Heart right ventricle (tissue), 16 donors: ENCODE measurements around the gene MMD. TPM values are rescaled to one million over a fixed set of nuclear protein-coding genes. Genes with fewer than 3 reads are reported as not detected.
"Not testable (repeated sequence)": the region's sequence is repeated elsewhere in the genome, so short reads cannot be mapped to it uniquely, and the experiment has no call there.

ENCODE experiments used
- ATAC-seq, 8 donors: fragments of 200-7000 bp; cut with Tn5 transposase; one replicate each; pipeline ENCODE4 v1.9.1; 2020; ENCODE audit warnings: mild to moderate bottlenecking in 8 of 8, moderate library complexity in 8 of 8, moderate number of reproducible peaks in 1 of 8
- DNase-seq, 2 donors: peaks; one replicate each; pipeline ENCODE4 v3.0.0-alpha.2; 2020
- H3K27ac ChIP-seq, 10 donors: fragments of 200-600 bp; sonication (generic) in 2 of 10; one replicate each; pipeline versions ENCODE4 v1.5.0 to v1.8.0; 2020 to 2022; ENCODE audit warnings: mild to moderate bottlenecking in 3 of 10
- H3K27me3 ChIP-seq, 7 donors: fragments of 200-600 bp; one replicate each; pipeline ENCODE4 v1.8.0; 2021 to 2022; ENCODE audit warnings: mild to moderate bottlenecking in 2 of 7
- H3K36me3 ChIP-seq, 9 donors: fragments of 200-600 bp; sonication (generic) in 1 of 9; one replicate each; pipeline versions ENCODE4 v1.5.0 to v1.8.0; 2020 to 2022; ENCODE audit warnings: mild to moderate bottlenecking in 2 of 9
- H3K4me1 ChIP-seq, 9 donors: fragments of 200-600 bp; sonication (generic) in 1 of 9; one replicate each; pipeline versions ENCODE4 v1.5.0 to v1.8.0; 2020 to 2022; ENCODE audit warnings: mild to moderate bottlenecking in 4 of 9
- H3K4me3 ChIP-seq, 10 donors: fragments of 200-600 bp; sonication (generic) in 2 of 10; one replicate each; pipeline versions ENCODE4 v1.5.0 to v1.8.0; 2020 to 2022; ENCODE audit warnings: mild to moderate bottlenecking in 7 of 10, moderate library complexity in 2 of 10
- H3K9me3 ChIP-seq, 11 donors: fragments of 200-600 bp in 10 of 11; sonication (generic) in 2 of 11; one replicate each; pipeline versions ENCODE4 v1.5.0 to v1.8.0; 2013 to 2022; ENCODE audit warnings: mild to moderate bottlenecking in 2 of 11, control low read depth in 1 of 11, moderate library complexity in 1 of 11
- WGBS, 2 donors: extraction: QIAGEN DNeasy Blood & Tissue Kit; methylation state at CpG; one replicate each; pipeline ENCODE4 v1.1.7; 2013; ENCODE audit warnings: inconsistent platforms in 1 of 2; 5-methylcytosine and 5-hydroxymethylcytosine counted together
- intact Hi-C, 10 donors: fragments of 100-400 bp; cut with DNase I; formaldehyde crosslinking; loops; one replicate each; pipeline versions ENCODE4 v1.11.1 to v1.14.2; 2022
- polyA plus RNA-seq, 2 donors: library from polyadenylated mRNA; stranded (reverse); fragments of 200-250 nt; gene quantifications; one replicate each; pipeline ENCODE4 v1.2.3, GENCODE V29; 2013
- total RNA-seq, 10 donors: library from RNA; stranded (reverse); fragmentation: NEBNext Ultra II Directional in 3 of 10; extraction: Animal tissue kit (Norgen Biotek cat#: 25700) in 3 of 10; gene quantifications; one replicate each; pipeline versions ENCODE4 v1.2.1 to v1.2.4, GENCODE V29; 2021 to 2023
- TF ChIP-seq, protein P1 (sequence below), 9 donors: fragments of 200-600 bp; sonication (generic) in 2 of 9; IDR thresholded peaks; one replicate each; pipeline versions ENCODE4 v1.5.0 to v1.8.0; 2021 to 2022; ENCODE audit warnings: antibody characterized with exemption in 9 of 9, mild to moderate bottlenecking in 5 of 9, moderate library complexity in 1 of 9
- donor health status: Arrhythmogenic right ventricular cardiomyopathy.
- donor health status: ischemic (EF 13 %, LVEDD 7.1; RV severe dilation, severe dysfunction).
- donor health status: healthy with polysubstance abuse.
- donor health status: DM: no; HTN: yes; CAD: no.
- donor health status: DM: no; HTN: no; CAD: no.
- donor health status: ischemic (EF 25% LVEDD 6.9; RV normal size, moderate dysfunction).
- donor health status: ischemic (EF 25% LVEDD 5.7; RV mildly dilated, moderate dysfunction).
- donor health status: healthy.
- donor health status: DM: yes; HTN: yes; CAD: no.
- donor health status: Ischemic cardiomyopathy.
- donor health status: ischemic (EF 35%, LVEDD 5.7; RV mildly dilated, moderate dysfunction).
- donor health status: nonischemic (EF 11% LVEDD 7.7; RV severe dilation, severe dysfunction).
- donor health status: DM: yes; HTN: yes; CAD: no.
- donor health status: PGD.
- donor health status: ischemic (EF 29% LVEDD 5.4; RV normal size, mild dysfunction).
- donor health status: nonischemic (EF 23%, LVEDD 6.1; RV moderate dilation, normal function).

MMD gene
- total and polyA plus RNA-seq, 12 donors = 6.4 to 20.8 (median 10.4) TPM

DNA sequence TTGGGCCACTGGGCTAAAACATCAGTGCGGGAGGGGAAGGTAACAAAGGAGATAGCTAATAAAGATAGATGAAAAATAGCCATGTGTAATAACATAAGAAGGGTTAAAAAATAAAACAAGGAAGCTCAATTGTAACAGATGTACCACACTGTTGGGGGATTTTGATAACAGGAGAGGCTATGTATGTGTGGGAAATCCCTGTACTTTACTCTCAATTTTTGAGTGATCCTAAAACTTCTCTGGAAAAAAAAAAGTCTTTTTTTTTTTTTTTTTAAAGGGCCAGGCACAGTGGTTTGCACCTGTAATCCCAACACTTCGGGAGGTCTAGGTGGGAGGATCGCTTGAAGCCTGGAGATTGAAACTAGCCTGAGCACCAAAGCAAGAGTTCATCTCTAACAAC is 1.9 kb upstream of the MMD start:
- H3K4me3 ChIP-seq = no peak overlapping the region
- H3K27ac ChIP-seq = no peak overlapping the region
- peaks cover 0 to 24% (median 0%) of the 10 kb centered on the region in 7 donors for H3K27me3 ChIP-seq
- intact Hi-C loops = loop anchor here in 3 of 10 donors (5.0 to 10.0 kb wide), 3 partner anchors 89 to 331 kb away; partner anchors contain the start of genes PCTP (in 1 of the 3) and SMIM36 (in 1 of the 3)
- no peaks in the 10 kb centered on the region for H3K9me3 ChIP-seq
- no peak for ATAC-seq
- H3K4me1 ChIP-seq = peaks cover 4 to 29% (median 16%) of the 10 kb centered on the region in 9 donors
- no peak for DNase-seq
- WGBS, 2 donors = 71 to 72% methylated on average over 3 of the region's 3 CpGs
- H3K36me3 ChIP-seq = no peaks in the 10 kb centered on the region
- TF ChIP-seq, protein P1, sequence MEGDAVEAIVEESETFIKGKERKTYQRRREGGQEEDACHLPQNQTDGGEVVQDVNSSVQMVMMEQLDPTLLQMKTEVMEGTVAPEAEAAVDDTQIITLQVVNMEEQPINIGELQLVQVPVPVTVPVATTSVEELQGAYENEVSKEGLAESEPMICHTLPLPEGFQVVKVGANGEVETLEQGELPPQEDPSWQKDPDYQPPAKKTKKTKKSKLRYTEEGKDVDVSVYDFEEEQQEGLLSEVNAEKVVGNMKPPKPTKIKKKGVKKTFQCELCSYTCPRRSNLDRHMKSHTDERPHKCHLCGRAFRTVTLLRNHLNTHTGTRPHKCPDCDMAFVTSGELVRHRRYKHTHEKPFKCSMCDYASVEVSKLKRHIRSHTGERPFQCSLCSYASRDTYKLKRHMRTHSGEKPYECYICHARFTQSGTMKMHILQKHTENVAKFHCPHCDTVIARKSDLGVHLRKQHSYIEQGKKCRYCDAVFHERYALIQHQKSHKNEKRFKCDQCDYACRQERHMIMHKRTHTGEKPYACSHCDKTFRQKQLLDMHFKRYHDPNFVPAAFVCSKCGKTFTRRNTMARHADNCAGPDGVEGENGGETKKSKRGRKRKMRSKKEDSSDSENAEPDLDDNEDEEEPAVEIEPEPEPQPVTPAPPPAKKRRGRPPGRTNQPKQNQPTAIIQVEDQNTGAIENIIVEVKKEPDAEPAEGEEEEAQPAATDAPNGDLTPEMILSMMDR (IDR thresholded peaks at IDR 0.05) = no peak

DNA sequence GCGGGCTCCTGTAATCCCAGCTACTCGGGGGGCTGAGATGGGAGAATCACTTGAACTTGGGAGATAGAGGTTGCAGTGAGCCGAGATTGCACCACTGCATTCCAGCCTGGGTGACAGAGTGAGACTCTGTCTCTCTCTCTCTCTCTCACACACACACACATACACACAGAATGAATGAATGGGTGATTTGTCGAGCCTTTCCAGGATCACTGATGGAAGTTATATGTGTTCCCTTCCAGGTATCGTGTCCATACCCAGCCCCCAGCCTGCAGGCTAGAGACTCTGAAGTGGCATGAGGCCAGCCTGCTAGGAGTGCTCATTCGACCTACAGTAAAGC is 1.2 kb upstream of the MMD start:
- intact Hi-C loops = loop anchor here in 3 of 10 donors (5.0 to 10.0 kb wide), 3 partner anchors 90 to 332 kb away; partner anchors contain the start of genes PCTP (in 1 of the 3) and SMIM36 (in 1 of the 3)
- Histone ChIP-seq H3K27ac (peak overlapping the region in 1 of 10 donors; percentile 7), H3K27me3 (peaks cover 0 to 24% (median 0%) of the 10 kb centered on the region in 7 donors), H3K4me1 (peaks cover 4 to 30% (median 16%) of the 10 kb centered on the region in 9 donors), H3K4me3 (peak overlapping the region in 1 of 10 donors; percentile 14)
- WGBS, 2 donors = 56 to 63% methylated on average over 6 of the region's 6 CpGs
- DNase-seq, ATAC-seq, H3K36me3 ChIP-seq, H3K9me3 ChIP-seq: not testable (repeated sequence)

DNA sequence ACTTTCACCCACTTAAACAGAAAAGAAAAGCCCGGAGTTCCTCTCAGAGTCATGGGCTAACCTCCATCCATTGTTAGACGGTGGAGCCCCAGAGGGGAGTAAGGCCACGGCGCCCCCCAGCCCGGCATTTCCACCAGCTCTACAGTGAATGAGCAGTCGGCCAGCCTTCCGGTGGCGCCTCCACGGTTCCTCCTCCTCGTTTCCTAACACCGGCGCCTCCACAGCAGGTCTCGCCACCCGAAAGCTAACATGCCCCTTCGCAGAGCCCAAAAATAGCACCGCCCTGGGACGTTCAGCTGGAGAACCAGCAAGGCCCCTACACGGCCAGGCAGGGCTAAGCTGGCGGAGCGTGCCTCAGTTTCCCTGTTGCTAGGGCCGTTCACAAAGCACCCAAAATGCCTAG is 858 bp downstream of the MMD start:
- Histone ChIP-seq H3K4me1 (peaks cover 4 to 47% (median 30%) of the 10 kb centered on the region in 9 donors), H3K27ac (peak overlapping the region; percentile 56 to 95 (median 89)), H3K36me3 (no peaks in the 10 kb centered on the region), H3K4me3 (peak overlapping the region; percentile 76 to 99 (median 95)), H3K9me3 (no peaks in the 10 kb centered on the region), H3K27me3 (peaks cover 0 to 22% (median 0%) of the 10 kb centered on the region in 7 donors)
- DNase-seq (peak; percentile 54 to 62), ATAC-seq (peak; percentile 26 to 70 (median 56))
- WGBS, 2 donors = 1% methylated on average over 21 of the region's 21 CpGs
- TF ChIP-seq, protein P1 (IDR thresholded peaks at IDR 0.05) = no peak
- intact Hi-C loops = loop anchor here in 3 of 10 donors (5.0 to 10.0 kb wide), 3 partner anchors 92 to 334 kb away; partner anchors contain the start of genes PCTP (in 1 of the 3) and SMIM36 (in 1 of the 3)

DNA sequence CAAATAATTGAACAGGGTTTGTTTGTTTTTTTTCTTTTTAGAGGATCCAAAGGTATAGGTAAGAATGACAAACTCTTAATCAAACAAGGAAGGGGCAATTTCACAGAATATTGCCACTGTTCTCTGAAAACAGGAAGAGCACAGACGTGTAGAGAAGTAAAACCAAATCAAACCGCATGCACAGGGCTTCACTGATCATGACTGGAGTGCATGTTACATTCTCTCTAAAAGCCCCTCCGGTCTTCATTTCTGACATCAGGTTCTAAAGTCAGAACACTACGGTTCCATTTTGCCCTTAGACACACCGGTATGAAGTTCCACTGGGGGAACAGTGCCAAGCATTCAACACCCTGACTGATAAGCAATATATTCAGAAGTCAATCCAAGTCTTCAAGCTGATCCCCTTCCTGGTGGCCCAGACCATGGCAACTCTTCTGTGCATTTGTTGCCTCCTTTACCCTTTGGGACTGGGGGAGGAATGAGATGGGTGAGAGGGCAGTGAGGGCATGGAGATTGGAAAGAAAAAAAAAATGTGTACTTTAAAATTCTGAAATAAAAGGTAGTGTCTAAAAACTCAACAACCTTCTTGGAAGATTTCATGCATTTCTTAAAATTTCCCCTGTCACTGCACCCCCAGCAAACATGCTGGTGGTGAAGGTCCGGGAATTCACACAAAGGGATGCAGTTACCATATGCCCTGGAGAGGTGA is 1.4 kb downstream of the MMD start:
- TF ChIP-seq, protein P1 (IDR thresholded peaks at IDR 0.05) = no peak
- H3K9me3 ChIP-seq = no peaks in the 10 kb centered on the region
- H3K4me3 ChIP-seq = peak overlapping the region; percentile 76 to 99 (median 95)
- peaks cover 0 to 17% (median 0%) of the 10 kb centered on the region in 7 donors for H3K27me3 ChIP-seq
- peaks cover 4 to 50% (median 36%) of the 10 kb centered on the region in 9 donors for H3K4me1 ChIP-seq
- intact Hi-C loops = loop anchor here in 3 of 10 donors (5.0 to 10.0 kb wide), 3 partner anchors 92 to 335 kb away; partner anchors contain the start of genes PCTP (in 1 of the 3) and SMIM36 (in 1 of the 3)
- ATAC-seq = no peak
- H3K36me3 ChIP-seq = no peaks in the 10 kb centered on the region
- 21 to 30% methylated on average over 6 of the region's 6 CpGs for WGBS, 2 donors
- H3K27ac ChIP-seq = peak overlapping the region in 9 of 10 donors; percentile 83 to 95 (median 89)
- DNase-seq = peak in 1 of 2 donors; percentile 21
